K562 (cell line): ENCODE data around the gene TAF11L13. TPM values are rescaled to one million over a fixed set of nuclear protein-coding genes. Genes with fewer than 3 reads are reported as not detected.

Source experiments
- ATAC-seq: fragments of 200-7000 bp; cut with Tn5 transposase; 3 replicates; pipeline ENCODE4 v1.9.1; 2020; ENCODE audit warnings: moderate library complexity
- BruUV-seq: library from RNA; stranded (reverse); fragments of 400-500 nt; replicated peaks from 2 replicates; lab custom pipeline; 2021; lab: Mats Ljungman, UMichigan
- CTCF ChIA-PET: fragments of 300-600 bp; formaldehyde crosslinking; extraction: SDS; loops from one replicate; lab custom pipeline; 2021; ENCODE audit warnings: low intra/inter-chr PET ratio; lab: Yijun Ruan, JAX
- POLR2A ChIA-PET: fragments of 300-600, 350-650 bp; sonication (Branson Sonifier 250); formaldehyde crosslinking; extraction: SDS; loops from one replicate; lab custom pipeline; 2021; ENCODE audit warnings: antibody characterized with exemption, inconsistent platforms; lab: Yijun Ruan, JAX
- DNase-seq, 4 experiments: peaks; one replicate each; pipeline versions ENCODE4 v3.0.0 to v3.0.0-alpha.2; 2011 to 2018; ENCODE audit warnings: low spot score in 3 of 4, mixed read lengths in 3 of 4; ENCODE audit errors: extremely low read depth in 1 of 4
- FAIRE-seq: peaks from 2 replicates; lab custom pipeline; 2011; peaks lifted over from hg19 to GRCh38; lab: Jason Lieb, UNC
- H2AFZ ChIP-seq: 2 replicates; pipeline ENCODE4 v1.6.0; 2011; ENCODE audit warnings: low read depth, low read length, control low read depth, inconsistent platforms
- H3K27ac ChIP-seq: fragments of 200-600 bp; 3 replicates; pipeline ENCODE4 v1.8.0; 2011; ENCODE audit warnings: low read depth, mild to moderate bottlenecking, control low read depth, inconsistent platforms, low read length, moderate library complexity, mixed read lengths; ENCODE audit errors: extremely low read depth
- H3K27me3 ChIP-seq, 2 experiments: fragments of 300-600 bp in 1 of 2; 2 replicates in 1 of 2; 3 replicates in 1 of 2; pipeline versions ENCODE4 v1.6.0 to v1.8.0; 2011; ENCODE audit warnings: inconsistent platforms in 2 of 2, low read length in 2 of 2, mild to moderate bottlenecking in 1 of 2, mixed read lengths in 1 of 2, moderate library complexity in 1 of 2; ENCODE audit not compliant: control insufficient read depth in 2 of 2, insufficient read depth in 2 of 2
- H3K36me3 ChIP-seq: fragments of 300-600 bp; 3 replicates; pipeline ENCODE4 v1.8.0; 2011; ENCODE audit warnings: mild to moderate bottlenecking, low read length, inconsistent platforms; ENCODE audit not compliant: control insufficient read depth, insufficient read depth
- H3K4me1 ChIP-seq, 2 experiments: fragments of 200-600 bp in 1 of 2; replicated peaks in 1 of 2; 2 replicates in 1 of 2; 3 replicates in 1 of 2; pipeline versions ENCODE4 v1.5.1 to v1.8.0; 2011; ENCODE audit warnings: inconsistent platforms in 2 of 2, low read length in 2 of 2, mild to moderate bottlenecking in 1 of 2, mixed read lengths in 1 of 2, moderate library complexity in 1 of 2; ENCODE audit not compliant: control insufficient read depth in 2 of 2, insufficient read depth in 2 of 2
- H3K4me2 ChIP-seq: 2 replicates; pipeline ENCODE4 v1.6.1; 2011; ENCODE audit warnings: low read length, control low read depth, inconsistent platforms, mixed read lengths; ENCODE audit not compliant: insufficient read depth
- H3K4me3 ChIP-seq: fragments of 200-600 bp; sonication (generic), shearing (Covaris generic); 2 replicates; pipeline ENCODE4 v1.5.1; 2016; ENCODE audit warnings: control low read depth, inconsistent platforms
- H3K79me2 ChIP-seq: fragments of 200-600 bp; 3 replicates; pipeline ENCODE4 v1.8.0; 2011; ENCODE audit warnings: low read length, inconsistent platforms; ENCODE audit not compliant: control insufficient read depth, insufficient read depth
- H3K9ac ChIP-seq, 2 experiments: 2 replicates each; pipeline versions ENCODE4 v1.6.0 to v1.6.1; 2011; ENCODE audit warnings: low read depth in 2 of 2, low read length in 2 of 2, control low read depth in 1 of 2, inconsistent platforms in 1 of 2, mild to moderate bottlenecking in 1 of 2, mixed read lengths in 1 of 2; ENCODE audit not compliant: insufficient read depth in 1 of 2
- H3K9me1 ChIP-seq: one replicate; pipeline ENCODE4 v1.6.0; 2011; ENCODE audit warnings: inconsistent platforms, mild to moderate bottlenecking, low read length, moderate library complexity; ENCODE audit not compliant: control insufficient read depth, insufficient read depth
- H3K9me3 ChIP-seq: replicated peaks from 2 replicates; pipeline ENCODE4 v1.5.1; 2011; ENCODE audit warnings: low read depth, low read length, inconsistent platforms; ENCODE audit not compliant: control insufficient read depth, insufficient read depth
- H4K20me1 ChIP-seq: replicated peaks from 2 replicates; pipeline ENCODE4 v1.6.1; 2011; ENCODE audit warnings: low read length, inconsistent platforms, mixed read lengths; ENCODE audit not compliant: control insufficient read depth, insufficient read depth
- ARID3B ChIP-seq: fragments of 250-450 bp; sonication (Bioruptor Pico); IDR thresholded peaks from 2 replicates; pipeline ENCODE4 v1.4.0; 2020; ENCODE audit warnings: borderline replicate concordance
- ATF3 ChIP-seq, 2 experiments: fragments of 450-650 bp in 1 of 2; sonication (generic) in 1 of 2; formaldehyde crosslinking in 1 of 2; IDR thresholded peaks in 1 of 2; conservative IDR thresholded peaks in 1 of 2; 2 replicates each; pipeline versions ENCODE4 v1.6.1 to v1.8.1; 2016 to 2023; ENCODE audit warnings: mild to moderate bottlenecking in 2 of 2, moderate library complexity in 2 of 2, inconsistent platforms in 1 of 2, missing genetic modification reagents in 1 of 2
- ATF7 ChIP-seq: fragments of 450-650 bp; IDR thresholded peaks from 2 replicates; pipeline ENCODE4 v1.7.1; 2014; ENCODE audit warnings: mild to moderate bottlenecking, moderate library complexity
- BRF1 ChIP-seq: IDR thresholded peaks from 3 replicates; pipeline ENCODE4 v1.6.1; 2011; ENCODE audit warnings: borderline replicate concordance, mild to moderate bottlenecking; ENCODE audit not compliant: insufficient read length; ENCODE audit errors: extremely low read depth
- HDGF ChIP-seq: fragments of 450-650 bp; IDR thresholded peaks from 2 replicates; pipeline ENCODE4 v1.6.1; 2016
- HMBOX1 ChIP-seq: sonication (generic); IDR thresholded peaks from 2 replicates; pipeline ENCODE4 v1.6.1; 2016
- ILF3 ChIP-seq: fragments of 450-650 bp; IDR thresholded peaks from 2 replicates; pipeline ENCODE4 v1.6.1; 2018; ENCODE audit warnings: antibody characterized with exemption, mild to moderate bottlenecking, moderate library complexity, borderline replicate concordance
- JUN ChIP-seq, 2 experiments: sonication (generic) in 1 of 2; formaldehyde crosslinking in 1 of 2; IDR thresholded peaks; 2 replicates each; pipeline versions ENCODE4 v1.6.1 to v1.8.0; 2012 to 2022; ENCODE audit warnings: borderline replicate concordance in 2 of 2, mild to moderate bottlenecking in 2 of 2, improper control_type of control experiment in 1 of 2, low read depth in 1 of 2, low read length in 1 of 2, missing genetic modification reagents in 1 of 2
- MLX ChIP-seq, 2 experiments: fragments of 450-650 bp in 1 of 2; sonication (generic) in 1 of 2; formaldehyde crosslinking; conservative IDR thresholded peaks; 2 replicates each; pipeline versions ENCODE4 v1.4.0 to v1.8.1; 2020 to 2022; ENCODE audit warnings: mild to moderate bottlenecking in 1 of 2, missing genetic modification reagents in 1 of 2
- NFIC ChIP-seq: fragments of 450-650 bp; IDR thresholded peaks from 2 replicates; pipeline ENCODE4 v1.6.1; 2017; ENCODE audit warnings: mild to moderate bottlenecking, inconsistent platforms
- POLR2A ChIP-seq: fragments of 450-650 bp; conservative IDR thresholded peaks from 2 replicates; pipeline ENCODE4 v1.6.1; 2016
- SMAD1 ChIP-seq: fragments of 150-350 bp; IDR thresholded peaks from 2 replicates; pipeline ENCODE4 v1.6.1; 2014; ENCODE audit warnings: low read length, low read depth; ENCODE audit not compliant: partially characterized antibody
- TAF9B ChIP-seq: fragments of 450-650 bp; IDR thresholded peaks from 2 replicates; pipeline ENCODE4 v1.6.1; 2018; ENCODE audit warnings: mild to moderate bottlenecking; ENCODE audit not compliant: partially characterized antibody
- U2AF2 ChIP-seq: fragments of 200-400 bp; formaldehyde crosslinking; optimal IDR thresholded peaks from 2 replicates; pipeline ENCODE3; 2017; ENCODE audit warnings: low read depth, mild to moderate bottlenecking, low read length
- ZC3H8 ChIP-seq: fragments of 450-650 bp; IDR thresholded peaks from 2 replicates; pipeline ENCODE4 v1.6.1; 2017
- ZNF232 ChIP-seq: sonication (generic); formaldehyde crosslinking; IDR thresholded peaks from 2 replicates; pipeline ENCODE4 v1.8.0; 2022; ENCODE audit warnings: mild to moderate bottlenecking, missing genetic modification reagents
- ZNF507 ChIP-seq: conservative IDR thresholded peaks from 2 replicates; pipeline ENCODE4 v1.6.1; 2017; ENCODE audit warnings: missing genetic modification characterization, missing compliant biosample characterization
- ZZZ3 ChIP-seq: fragments of 450-650 bp; IDR thresholded peaks from 2 replicates; pipeline ENCODE4 v1.6.1; 2016; ENCODE audit warnings: antibody characterized with exemption, mild to moderate bottlenecking, moderate library complexity
- WGBS: fragments of 100-300 bp; shearing (Covaris generic); methylation state at CpG from one replicate; pipeline ENCODE4 v1.1.6; 2016; ENCODE audit warnings: low coverage, mixed read lengths; ENCODE audit not compliant: insufficient coverage; ENCODE audit errors: missing lambda C conversion rate; 5-methylcytosine and 5-hydroxymethylcytosine counted together
- in situ Hi-C: fragments of 300-500 bp; cut with MboI; formaldehyde crosslinking; loops from 4 replicates; pipeline ENCODE4 v1.15.0; 2018; ENCODE audit warnings: inconsistent platforms, mixed read lengths
- intact Hi-C: fragments of 100-400 bp; cut with micrococcal nuclease; formaldehyde crosslinking; loops from 2 replicates; pipeline ENCODE4 v1.14.2; 2022
- polyA plus RNA-seq, 8 experiments: library from polyadenylated mRNA; depleted of rRNA in 4 of 8; stranded (reverse) in 5 of 8; unstranded in 3 of 8; fragments of >200 nt; fragmentation: Nextera tagmentation in 2 of 8; fragmentation: Illumina TruSeq in 1 of 8; extraction: Ambion mirVana in 2 of 8; extraction: Trizol in 1 of 8; gene quantifications; 2 replicates each; pipeline versions ENCODE4 v1.2.1 to v1.2.3, GENCODE V29; 2011 to 2014; ENCODE audit warnings: inconsistent platforms in 1 of 8, missing spikeins in 1 of 8
- total RNA-seq, 7 experiments: library from RNA; depleted of rRNA in 6 of 7; stranded (reverse); fragments of >200 nt in 6 of 7; fragmentation: Illumina TruSeq in 2 of 7; extraction: Trizol in 2 of 7; gene quantifications; 2 replicates each; pipeline versions ENCODE4 v1.2.1 to v1.2.3, GENCODE V29; 2011 to 2021; ENCODE audit warnings: low replicate concordance in 1 of 7
- TF ChIP-seq, protein P1 (sequence below): fragments of 450-650 bp; formaldehyde crosslinking; IDR thresholded peaks from 2 replicates; pipeline ENCODE4 v1.4.0; 2022; ENCODE audit warnings: missing genetic modification characterization

TAF11L13 gene
- total and polyA plus RNA-seq, 9 of the 15 experiments (the other 6 are each of a cell fraction or from before 2014, with no cell fraction given): not detected

GRCh38 chr5:17663182-17663581 is 31.3 kb downstream of the TAF11L13 start:
- Histone ChIP-seq H3K27ac (no peak overlapping the region), H3K79me2 (no peaks in the 10 kb centered on the region), H3K4me1 (no peaks in the 10 kb centered on the region), H4K20me1 (no peaks in the 10 kb centered on the region), H3K9me3 (no peaks in the 10 kb centered on the region), H3K4me2 (no peak overlapping the region), H3K4me3 (no peak overlapping the region), H3K9me1 (no peaks in the 10 kb centered on the region), H3K9ac (no peak overlapping the region), H3K36me3 (no peaks in the 10 kb centered on the region), H2AFZ (no peak overlapping the region), H3K27me3 (no peaks in the 10 kb centered on the region)
- BruUV-seq: no TSS peak
- DNase-seq (no peak), FAIRE-seq (no peak), ATAC-seq (no peak)
- TF ChIP-seq HMBOX1 (no peak), NFIC (no peak), ILF3 (no peak), ZC3H8 (no peak), ATF3 (IDR thresholded peaks at IDR 0.05) (no peak), ATF3 (CRISPR knock-in tag; conservative IDR thresholded peaks at IDR 0.05) (no peak), JUN (IDR thresholded peaks at IDR 0.05; ENCODE audit: borderline replicate concordance, low read depth, low read length) (no peak), JUN (CRISPR knock-in tag; IDR thresholded peaks at IDR 0.05; ENCODE audit: borderline replicate concordance) (no peak), U2AF2 (no peak), POLR2A (no peak), BRF1 (no peak), ZZZ3 (no peak), SMAD1 (no peak), ZNF232 (no peak), ATF7 (no peak), TAF9B (no peak), HDGF (no peak), MLX (CRISPR knock-in tag; conservative IDR thresholded peaks at IDR 0.05) (no peak), ARID3B (no peak), ZNF507 (tag) (no peak)
- TF ChIP-seq, protein P1, sequence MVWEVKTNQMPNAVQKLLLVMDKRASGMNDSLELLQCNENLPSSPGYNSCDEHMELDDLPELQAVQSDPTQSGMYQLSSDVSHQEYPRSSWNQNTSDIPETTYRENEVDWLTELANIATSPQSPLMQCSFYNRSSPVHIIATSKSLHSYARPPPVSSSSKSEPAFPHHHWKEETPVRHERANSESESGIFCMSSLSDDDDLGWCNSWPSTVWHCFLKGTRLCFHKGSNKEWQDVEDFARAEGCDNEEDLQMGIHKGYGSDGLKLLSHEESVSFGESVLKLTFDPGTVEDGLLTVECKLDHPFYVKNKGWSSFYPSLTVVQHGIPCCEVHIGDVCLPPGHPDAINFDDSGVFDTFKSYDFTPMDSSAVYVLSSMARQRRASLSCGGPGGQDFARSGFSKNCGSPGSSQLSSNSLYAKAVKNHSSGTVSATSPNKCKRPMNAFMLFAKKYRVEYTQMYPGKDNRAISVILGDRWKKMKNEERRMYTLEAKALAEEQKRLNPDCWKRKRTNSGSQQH (CRISPR knock-in tag): no peak
- ChIA-PET CTCF (no interaction called here), POLR2A (no interaction called here)
- in situ Hi-C loops: no loop called here
- WGBS: 2% methylated on average over 8 of the region's 8 CpGs
- intact Hi-C loops: no loop called here
